GM23338 (cell line): ENCODE results near the gene AGBL4.

Experiments used
- CREB1 ChIP-seq: fragments of 250-450 bp; sonication (Bioruptor Pico); IDR thresholded peaks from 2 replicates; pipeline ENCODE4 v1.5.0; 2020; ENCODE audit warnings: low read depth, mild to moderate bottlenecking, moderate library complexity
- EZH2phosphoT487 ChIP-seq: fragments of 200-600 bp; sonication (generic); IDR thresholded peaks from one replicate; pipeline ENCODE4 v1.8.1; 2018; ENCODE audit warnings: antibody characterized with exemption; ENCODE audit not compliant: unreplicated experiment
- POLR2AphosphoS5 ChIP-seq: IDR thresholded peaks from 2 replicates; pipeline ENCODE4 v1.6.1; 2016; ENCODE audit warnings: antibody characterized with exemption, low read depth
- ZNF331 ChIP-seq: fragments of 250-450 bp; sonication (Bioruptor Pico); IDR thresholded peaks from 2 replicates; pipeline ENCODE4 v1.5.0; 2020; ENCODE audit warnings: low read depth, mild to moderate bottlenecking, moderate library complexity
- TF ChIP-seq, protein P1 (sequence below), 2 experiments: fragments of 200-600 bp in 1 of 2; sonication (generic) in 1 of 2; conservative IDR thresholded peaks; 2 replicates each; pipeline versions ENCODE4 v1.5.1 to v1.6.1; 2016 to 2017; ENCODE audit warnings: antibody characterized with exemption in 2 of 2, low read depth in 2 of 2, mild to moderate bottlenecking in 2 of 2, moderate library complexity in 1 of 2

DNA sequence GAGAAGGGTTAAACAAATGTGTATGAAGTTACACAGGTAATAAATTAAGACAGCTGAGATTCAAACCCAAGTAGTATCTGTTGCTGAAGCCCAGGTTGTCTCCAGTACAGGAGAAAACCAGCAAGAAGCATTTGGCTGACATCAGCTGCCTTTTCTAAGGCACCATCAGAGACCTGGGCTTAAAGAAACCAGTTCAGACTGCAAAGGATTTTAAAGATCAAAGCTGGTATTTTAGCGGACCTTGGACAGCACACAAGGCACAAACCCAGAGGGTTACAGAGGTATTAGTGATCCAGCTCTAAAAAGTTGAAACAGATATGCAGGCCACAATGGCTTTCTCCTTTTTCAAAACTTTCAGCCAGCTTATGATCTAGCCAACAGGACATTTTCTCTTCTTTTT is 1270.5 kb downstream of the AGBL4 start:
- TF ChIP-seq, protein P1, sequence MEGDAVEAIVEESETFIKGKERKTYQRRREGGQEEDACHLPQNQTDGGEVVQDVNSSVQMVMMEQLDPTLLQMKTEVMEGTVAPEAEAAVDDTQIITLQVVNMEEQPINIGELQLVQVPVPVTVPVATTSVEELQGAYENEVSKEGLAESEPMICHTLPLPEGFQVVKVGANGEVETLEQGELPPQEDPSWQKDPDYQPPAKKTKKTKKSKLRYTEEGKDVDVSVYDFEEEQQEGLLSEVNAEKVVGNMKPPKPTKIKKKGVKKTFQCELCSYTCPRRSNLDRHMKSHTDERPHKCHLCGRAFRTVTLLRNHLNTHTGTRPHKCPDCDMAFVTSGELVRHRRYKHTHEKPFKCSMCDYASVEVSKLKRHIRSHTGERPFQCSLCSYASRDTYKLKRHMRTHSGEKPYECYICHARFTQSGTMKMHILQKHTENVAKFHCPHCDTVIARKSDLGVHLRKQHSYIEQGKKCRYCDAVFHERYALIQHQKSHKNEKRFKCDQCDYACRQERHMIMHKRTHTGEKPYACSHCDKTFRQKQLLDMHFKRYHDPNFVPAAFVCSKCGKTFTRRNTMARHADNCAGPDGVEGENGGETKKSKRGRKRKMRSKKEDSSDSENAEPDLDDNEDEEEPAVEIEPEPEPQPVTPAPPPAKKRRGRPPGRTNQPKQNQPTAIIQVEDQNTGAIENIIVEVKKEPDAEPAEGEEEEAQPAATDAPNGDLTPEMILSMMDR (conservative IDR thresholded peaks at IDR 0.05; ENCODE audit: low read depth in 2 of 2): no peak
- TF ChIP-seq POLR2AphosphoS5 (no peak), CREB1 (no peak), ZNF331 (CRISPR knock-in tag) (no peak), EZH2phosphoT487 (no peak)
